Activated T-helper 2 cell treated with anti-CD3 and anti-CD28 coated beads, Interferon-gamma antibody, Interleukin-2, Interleukin-4, amounts not matched to agents 10 μg/mL and 5 μg/mL and 100 μg/mL, durations not matched to agents 14 hours and 24 hours and 36 hours (primary cell): Measurements from ENCODE around the gene UTP4. TPM values are rescaled to one million over a fixed set of nuclear protein-coding genes. Genes with fewer than 3 reads are reported as not detected.
"Not testable (repeated sequence)": the region's sequence is repeated elsewhere in the genome, so short reads cannot be mapped to it uniquely, and the experiment has no call there.

Source experiments
- DNase-seq: peaks from one replicate; pipeline ENCODE4 v3.0.0; 2021; ENCODE audit warnings: low spot score
- H3K27ac Mint-ChIP-seq: one replicate; pipeline ENCODE4 v1.8.0; 2021; ENCODE audit warnings: mixed read lengths
- H3K27me3 Mint-ChIP-seq: one replicate; pipeline ENCODE4 v1.8.0; 2021; ENCODE audit warnings: low read depth, mixed read lengths
- H3K36me3 Mint-ChIP-seq: one replicate; pipeline ENCODE4 v1.8.0; 2021; ENCODE audit warnings: low read depth, mixed read lengths
- H3K4me1 Mint-ChIP-seq: one replicate; pipeline ENCODE4 v1.8.0; 2021; ENCODE audit warnings: low read depth, mixed read lengths
- H3K4me3 Mint-ChIP-seq: one replicate; pipeline ENCODE4 v1.8.0; 2021; ENCODE audit warnings: low read depth, mild to moderate bottlenecking, moderate library complexity, mixed read lengths
- H3K9me3 Mint-ChIP-seq: one replicate; pipeline ENCODE4 v1.8.0; 2021; ENCODE audit warnings: mixed read lengths
- intact Hi-C: fragments of 100-400 bp; cut with micrococcal nuclease; formaldehyde crosslinking; loops from one replicate; pipeline ENCODE4 v1.15.1; 2023
- total RNA-seq: library from RNA; stranded (reverse); gene quantifications from 2 replicates; pipeline ENCODE4 v1.2.3, GENCODE V29; 2022

The UTP4 gene
- total RNA-seq, 1 donor from 2014 or later = 104 TPM

DNA sequence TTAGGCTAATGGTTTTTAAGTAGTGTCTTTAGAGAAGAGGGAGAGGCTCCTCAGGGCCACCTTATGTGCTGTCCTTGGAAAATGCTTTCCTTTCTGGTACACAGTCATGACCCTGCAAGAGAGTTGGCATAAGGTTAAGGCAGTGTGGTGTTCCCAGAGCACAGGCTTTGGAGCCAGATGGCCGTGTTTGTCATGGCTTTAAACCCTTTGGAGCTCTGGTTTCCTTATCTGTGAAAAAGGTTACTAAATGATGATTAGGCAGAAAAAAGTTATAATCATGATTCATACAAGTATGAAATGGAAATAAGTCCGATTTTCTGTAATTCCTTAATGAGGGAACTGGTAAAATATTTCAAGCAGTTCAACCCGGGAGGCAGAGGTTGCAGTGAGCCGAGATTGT, 13.2 kb downstream of the UTP4 start:
- peaks cover 58% of the 10 kb centered on the region for H3K36me3 Mint-ChIP-seq
- DNase-seq = no peak

DNA sequence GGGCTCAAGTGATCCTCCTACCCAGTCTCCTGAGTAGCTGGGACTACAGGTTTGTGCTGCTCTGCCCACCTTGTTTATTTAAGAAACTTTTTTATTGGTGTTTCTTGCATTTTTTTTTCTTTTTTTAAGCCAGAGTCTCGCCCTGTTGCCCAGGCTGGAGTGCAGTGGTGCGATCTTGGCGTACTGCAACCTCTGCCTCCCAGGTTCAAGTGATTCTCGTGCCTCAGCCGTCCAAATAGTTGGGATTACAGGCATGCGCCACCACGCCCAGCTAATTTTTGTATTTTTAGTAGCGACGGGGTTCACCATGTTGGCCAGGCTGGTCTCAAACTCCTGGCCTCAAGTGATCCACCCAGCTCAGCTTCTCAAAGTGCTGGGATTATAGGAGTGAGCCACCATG, 17.2 kb downstream of the UTP4 start:
- not testable (repeated sequence) for H3K4me3 Mint-ChIP-seq, H3K27ac Mint-ChIP-seq

More for the DNA sequence above, 13.2 kb downstream of the UTP4 start:
- no peaks in the 10 kb centered on the region for H3K27me3 Mint-ChIP-seq
- intact Hi-C loops = no loop called here
- H3K27ac Mint-ChIP-seq = no peak overlapping the region
- no peak overlapping the region for H3K4me3 Mint-ChIP-seq
- no peaks in the 10 kb centered on the region for H3K9me3 Mint-ChIP-seq
- peaks cover 16% of the 10 kb centered on the region for H3K4me1 Mint-ChIP-seq

DNA sequence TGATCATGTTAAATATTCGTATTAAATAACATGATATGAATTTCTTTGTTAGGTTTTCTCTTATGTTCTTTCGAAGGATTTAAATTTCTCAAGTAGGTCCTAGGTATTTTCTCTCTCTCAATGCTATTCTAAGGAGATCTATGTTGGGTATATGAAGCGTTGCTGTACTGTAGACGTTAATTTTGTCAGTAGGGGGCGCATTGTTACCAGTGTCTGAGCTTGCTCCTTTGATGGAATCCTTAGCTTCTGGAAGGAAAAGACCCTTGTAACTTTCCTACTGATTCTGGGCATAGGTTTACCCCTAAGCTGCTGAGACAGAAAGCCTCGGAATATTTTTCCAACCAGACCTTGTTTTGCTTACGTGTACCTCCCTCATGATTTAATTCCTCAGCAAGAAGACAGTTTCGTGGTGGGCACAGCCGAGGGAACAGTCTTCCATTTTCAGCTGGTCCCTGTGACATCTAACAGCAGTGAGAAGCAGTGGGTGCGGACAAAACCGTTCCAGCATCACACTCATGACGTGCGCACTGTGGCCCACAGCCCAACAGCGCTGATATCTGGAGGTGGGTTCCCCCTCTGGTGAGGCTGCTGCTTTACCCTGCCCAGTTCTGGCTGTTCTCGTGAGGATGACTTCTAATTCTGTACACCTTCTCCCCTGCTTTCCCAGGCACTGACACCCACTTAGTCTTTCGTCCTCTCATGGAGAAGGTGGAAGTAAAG, 17.9 kb downstream of the UTP4 start:
- H3K4me1 Mint-ChIP-seq = peaks cover 8% of the 10 kb centered on the region
- H3K36me3 Mint-ChIP-seq = peaks cover 61% of the 10 kb centered on the region
- no peaks in the 10 kb centered on the region for H3K9me3 Mint-ChIP-seq
- no peaks in the 10 kb centered on the region for H3K27me3 Mint-ChIP-seq
- DNase-seq = peak; percentile 20
- H3K4me3 Mint-ChIP-seq = no peak overlapping the region
- intact Hi-C loops = loop anchor here (1.0 kb wide), 1 partner anchor 137 kb away; no protein-coding TSS in a partner anchor
- no peak overlapping the region for H3K27ac Mint-ChIP-seq

More for the DNA sequence above, 17.2 kb downstream of the UTP4 start:
- H3K36me3 Mint-ChIP-seq = peaks cover 58% of the 10 kb centered on the region
- H3K9me3 Mint-ChIP-seq, H3K27me3 Mint-ChIP-seq, DNase-seq, H3K4me1 Mint-ChIP-seq: not testable (repeated sequence)
- intact Hi-C loops = loop anchor here (1.0 kb wide), 1 partner anchor 138 kb away; no protein-coding TSS in a partner anchor

DNA sequence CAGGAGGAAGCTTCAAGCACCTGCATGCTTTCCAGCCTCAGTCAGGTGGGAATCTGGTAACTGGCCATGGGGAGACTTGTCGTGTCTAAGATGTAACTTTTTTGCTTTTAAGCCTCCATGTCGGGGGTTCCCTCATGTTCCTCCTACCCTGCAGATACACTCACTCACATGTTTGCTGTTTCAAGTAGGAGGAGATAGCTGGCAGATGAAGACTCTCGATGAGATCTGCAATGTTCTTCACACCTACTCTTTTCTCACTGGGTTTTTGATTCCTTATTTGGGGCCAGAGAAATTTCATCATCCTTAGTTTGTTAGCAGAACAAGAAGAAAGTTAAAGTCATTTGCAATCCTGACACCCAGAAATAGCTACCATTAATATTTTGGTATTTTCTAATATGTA, 24.7 kb downstream of the UTP4 start:
- H3K9me3 Mint-ChIP-seq = no peaks in the 10 kb centered on the region
- H3K36me3 Mint-ChIP-seq = peaks cover 72% of the 10 kb centered on the region
- H3K27me3 Mint-ChIP-seq = no peaks in the 10 kb centered on the region
- intact Hi-C loops = no loop called here
- peak overlapping the region; percentile 36 for H3K27ac Mint-ChIP-seq
- DNase-seq = no peak
- peaks cover 9% of the 10 kb centered on the region for H3K4me1 Mint-ChIP-seq
- no peak overlapping the region for H3K4me3 Mint-ChIP-seq

DNA sequence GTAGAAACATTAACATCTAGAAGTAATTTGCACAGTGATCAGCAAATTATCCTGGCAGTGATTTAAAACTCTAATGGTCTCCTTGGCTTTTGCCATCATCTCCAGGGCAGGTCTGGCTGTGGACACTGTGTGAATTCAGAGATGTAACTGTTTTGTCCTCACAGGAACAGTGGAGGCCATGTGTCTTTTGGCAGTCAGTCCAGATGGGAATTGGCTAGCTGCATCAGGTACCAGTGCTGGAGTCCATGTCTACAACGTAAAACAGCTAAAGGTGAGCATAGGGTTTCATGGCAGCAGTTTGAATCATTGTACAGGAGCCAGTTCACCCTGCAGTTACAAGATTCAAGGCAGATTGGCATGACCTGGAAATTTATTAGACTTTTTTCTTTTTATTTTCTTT, 27.7 kb downstream of the UTP4 start:
- peaks cover 74% of the 10 kb centered on the region for H3K36me3 Mint-ChIP-seq
- H3K27ac Mint-ChIP-seq = no peak overlapping the region
- intact Hi-C loops = no loop called here
- H3K4me1 Mint-ChIP-seq = peaks cover 18% of the 10 kb centered on the region
- DNase-seq = no peak
- H3K27me3 Mint-ChIP-seq = no peaks in the 10 kb centered on the region
- no peaks in the 10 kb centered on the region for H3K9me3 Mint-ChIP-seq
- H3K4me3 Mint-ChIP-seq = no peak overlapping the region

DNA sequence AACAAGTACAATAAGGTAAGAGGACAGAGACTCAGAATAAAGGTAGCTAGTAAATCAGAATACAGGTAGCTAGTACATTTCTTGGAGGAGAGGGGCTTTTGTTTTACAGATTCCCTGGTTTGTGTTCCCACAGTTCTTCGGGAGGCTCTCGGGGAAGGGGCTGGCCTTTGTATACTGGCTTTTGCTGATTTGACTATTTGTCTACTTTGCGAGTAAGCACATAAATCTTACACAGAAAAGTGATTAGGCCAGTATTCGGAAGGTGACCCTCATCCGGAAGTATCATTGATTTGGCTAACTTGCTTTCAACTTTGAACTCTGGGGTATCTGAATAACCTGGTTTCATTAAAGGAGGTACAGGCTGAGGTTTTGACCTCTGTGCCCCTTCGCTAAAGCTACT, 33.1 kb downstream of the UTP4 start:
- peak overlapping the region; percentile 93 for H3K27ac Mint-ChIP-seq
- no peak for DNase-seq
- H3K9me3 Mint-ChIP-seq = no peaks in the 10 kb centered on the region
- H3K4me1 Mint-ChIP-seq = peaks cover 47% of the 10 kb centered on the region
- peak overlapping the region; percentile 13 for H3K4me3 Mint-ChIP-seq
- peaks cover 80% of the 10 kb centered on the region for H3K36me3 Mint-ChIP-seq
- no peaks in the 10 kb centered on the region for H3K27me3 Mint-ChIP-seq
- intact Hi-C loops = no loop called here

DNA sequence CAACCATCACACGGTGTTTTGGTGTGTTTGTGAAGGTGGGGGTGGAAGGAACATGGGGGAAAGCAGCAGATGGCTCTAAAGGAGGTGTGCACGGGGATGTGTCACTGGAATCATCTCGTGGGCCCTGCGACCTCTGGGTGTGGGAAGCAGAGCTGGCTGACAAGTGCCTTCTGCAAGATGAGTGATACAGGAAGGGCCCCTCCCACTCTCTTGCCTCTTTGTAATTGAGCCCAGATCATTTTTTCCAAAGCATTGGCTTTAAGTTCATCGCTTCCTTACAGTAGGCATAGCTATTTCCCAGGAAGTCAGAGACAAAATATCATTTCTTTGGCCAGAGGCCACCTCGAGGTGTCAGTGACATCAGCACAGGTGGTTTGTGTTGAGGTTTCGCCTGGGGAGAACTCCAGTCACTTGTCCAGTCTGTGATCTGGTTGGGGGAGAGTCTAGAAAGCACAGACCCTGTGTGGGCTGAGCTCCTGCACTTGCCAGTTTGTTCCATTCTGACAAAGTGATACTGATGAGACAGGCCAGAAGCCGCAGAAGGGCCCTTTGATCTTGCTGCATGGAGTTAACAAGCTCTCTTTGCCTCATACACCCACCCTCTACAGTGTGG, 33.9 kb downstream of the UTP4 start:
- H3K27ac Mint-ChIP-seq = peak overlapping the region; percentile 93
- peak; percentile 33 for DNase-seq
- H3K27me3 Mint-ChIP-seq = no peaks in the 10 kb centered on the region
- peaks cover 79% of the 10 kb centered on the region for H3K36me3 Mint-ChIP-seq
- H3K4me3 Mint-ChIP-seq = peak overlapping the region; percentile 13
- peaks cover 52% of the 10 kb centered on the region for H3K4me1 Mint-ChIP-seq
- H3K9me3 Mint-ChIP-seq = no peaks in the 10 kb centered on the region
- intact Hi-C loops = loop anchor here (1.0 kb wide), 5 partner anchors 20 to 410 kb away; no protein-coding TSS in a partner anchor

DNA sequence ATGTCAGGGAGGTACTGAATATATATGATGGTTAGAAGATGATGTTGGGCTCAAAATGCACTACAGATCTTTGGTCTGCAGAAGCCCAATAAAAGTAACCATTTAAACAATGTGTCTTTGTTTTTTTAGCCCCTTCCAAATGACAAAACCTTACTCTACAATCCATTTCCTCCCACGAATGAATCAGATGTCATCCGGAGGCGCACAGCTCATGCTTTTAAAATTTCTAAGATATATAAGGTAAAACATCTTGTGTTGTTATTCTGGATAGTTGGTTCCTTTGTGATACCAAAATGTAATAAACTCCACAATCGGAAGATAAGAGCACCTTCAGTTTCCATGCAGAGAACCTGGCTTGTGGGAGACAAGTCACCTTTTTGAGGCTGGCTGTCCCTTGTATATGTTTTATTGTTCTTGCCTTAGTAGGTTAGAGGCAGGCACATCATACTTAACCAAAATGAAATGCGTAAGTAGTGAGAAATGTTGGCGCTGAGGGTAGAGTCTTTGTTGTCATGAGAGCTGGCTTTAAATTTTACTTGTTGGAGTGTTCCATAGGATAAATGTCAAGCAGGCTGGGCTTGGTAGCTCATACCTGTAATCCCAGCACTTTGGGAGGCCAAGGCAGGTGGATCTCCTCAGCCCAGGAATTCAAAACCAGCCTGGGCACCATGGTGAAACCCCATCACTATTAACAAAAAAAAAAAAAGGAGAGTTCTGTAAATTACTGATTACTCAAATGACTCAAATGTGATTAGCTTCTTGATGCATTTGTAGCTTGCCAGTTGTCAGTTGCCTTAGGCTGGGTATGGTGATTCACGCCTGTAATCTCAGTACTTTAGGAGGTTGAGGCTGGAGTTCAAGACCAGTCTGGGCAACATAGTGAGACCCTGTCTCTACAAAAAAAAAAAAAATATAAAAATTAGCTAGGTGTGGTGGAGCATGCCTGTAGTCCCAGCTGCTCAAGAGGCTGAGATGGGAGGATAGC, 34.8 kb downstream of the UTP4 start:
- no peaks in the 10 kb centered on the region for H3K9me3 Mint-ChIP-seq
- H3K4me1 Mint-ChIP-seq = peaks cover 57% of the 10 kb centered on the region
- peaks cover 82% of the 10 kb centered on the region for H3K36me3 Mint-ChIP-seq
- intact Hi-C loops = loop anchor here (1.0 kb wide), 5 partner anchors 19 to 411 kb away; no protein-coding TSS in a partner anchor
- no peak for DNase-seq
- H3K4me3 Mint-ChIP-seq = peak overlapping the region; percentile 11
- no peaks in the 10 kb centered on the region for H3K27me3 Mint-ChIP-seq
- H3K27ac Mint-ChIP-seq = peak overlapping the region; percentile 93

DNA sequence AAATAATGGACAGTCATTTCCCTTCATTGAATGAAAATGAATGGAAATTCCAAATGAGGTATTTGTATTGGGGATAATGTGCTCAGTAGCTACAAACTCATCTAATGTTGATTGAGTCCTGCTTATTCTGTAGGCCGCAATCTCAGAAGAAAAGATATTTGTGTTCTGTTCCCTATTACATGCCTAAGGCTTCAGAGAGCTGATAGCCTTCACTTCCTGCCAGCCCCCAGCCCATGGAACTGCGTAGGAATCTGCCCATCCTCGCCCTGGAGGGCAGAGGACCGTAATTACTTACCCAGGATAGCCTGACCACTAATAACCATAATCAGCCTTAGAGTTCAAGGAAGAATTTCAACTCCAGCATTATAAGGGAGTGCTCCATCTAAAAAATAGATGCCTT, 36.6 kb downstream of the UTP4 start:
- peaks cover 78% of the 10 kb centered on the region for H3K36me3 Mint-ChIP-seq
- no peaks in the 10 kb centered on the region for H3K27me3 Mint-ChIP-seq
- no peaks in the 10 kb centered on the region for H3K9me3 Mint-ChIP-seq
- no peak overlapping the region for H3K4me3 Mint-ChIP-seq
- no peak overlapping the region for H3K27ac Mint-ChIP-seq
- H3K4me1 Mint-ChIP-seq = peaks cover 59% of the 10 kb centered on the region
- intact Hi-C loops = no loop called here
- DNase-seq = no peak

DNA sequence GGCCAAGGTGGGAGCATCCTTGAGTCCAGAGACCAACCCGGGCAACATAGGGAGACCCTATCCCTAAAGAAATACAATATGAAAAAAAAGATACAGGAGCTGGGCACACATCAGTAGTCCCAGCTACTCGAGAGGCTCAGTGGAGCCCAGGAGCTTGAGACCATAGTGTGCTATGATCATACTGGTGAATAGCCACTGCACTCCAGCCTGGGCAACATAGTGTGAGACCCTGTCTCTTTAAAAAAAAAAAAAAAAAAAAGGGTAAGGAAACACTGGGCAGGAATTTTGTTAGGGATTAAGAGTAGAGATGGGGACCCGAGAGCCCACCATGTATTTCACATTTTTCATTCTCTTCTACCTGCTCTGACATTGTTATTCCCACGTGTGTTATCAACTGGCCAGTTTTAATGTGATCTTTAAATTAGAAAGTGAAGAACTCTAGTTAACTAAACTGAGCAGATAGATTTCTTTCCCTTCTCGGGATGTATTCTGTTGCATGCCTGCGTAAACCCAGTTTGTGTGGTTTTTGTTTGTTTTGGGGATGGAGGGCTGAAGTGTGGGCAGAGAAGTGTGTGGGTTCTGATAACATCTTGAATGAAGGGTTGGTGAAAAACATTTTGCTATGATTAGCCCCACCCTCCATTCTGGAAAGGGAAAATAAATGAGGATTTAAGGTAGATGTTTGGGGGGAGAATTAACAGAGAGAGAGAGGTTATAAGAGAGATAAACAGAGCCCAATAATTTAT, 37.3 kb downstream of the UTP4 start:
- peak overlapping the region; percentile 38 for H3K27ac Mint-ChIP-seq
- no peak overlapping the region for H3K4me3 Mint-ChIP-seq
- H3K27me3 Mint-ChIP-seq = no peaks in the 10 kb centered on the region
- peaks cover 54% of the 10 kb centered on the region for H3K4me1 Mint-ChIP-seq
- DNase-seq = no peak
- intact Hi-C loops = no loop called here
- peaks cover 73% of the 10 kb centered on the region for H3K36me3 Mint-ChIP-seq
- H3K9me3 Mint-ChIP-seq = no peaks in the 10 kb centered on the region

DNA sequence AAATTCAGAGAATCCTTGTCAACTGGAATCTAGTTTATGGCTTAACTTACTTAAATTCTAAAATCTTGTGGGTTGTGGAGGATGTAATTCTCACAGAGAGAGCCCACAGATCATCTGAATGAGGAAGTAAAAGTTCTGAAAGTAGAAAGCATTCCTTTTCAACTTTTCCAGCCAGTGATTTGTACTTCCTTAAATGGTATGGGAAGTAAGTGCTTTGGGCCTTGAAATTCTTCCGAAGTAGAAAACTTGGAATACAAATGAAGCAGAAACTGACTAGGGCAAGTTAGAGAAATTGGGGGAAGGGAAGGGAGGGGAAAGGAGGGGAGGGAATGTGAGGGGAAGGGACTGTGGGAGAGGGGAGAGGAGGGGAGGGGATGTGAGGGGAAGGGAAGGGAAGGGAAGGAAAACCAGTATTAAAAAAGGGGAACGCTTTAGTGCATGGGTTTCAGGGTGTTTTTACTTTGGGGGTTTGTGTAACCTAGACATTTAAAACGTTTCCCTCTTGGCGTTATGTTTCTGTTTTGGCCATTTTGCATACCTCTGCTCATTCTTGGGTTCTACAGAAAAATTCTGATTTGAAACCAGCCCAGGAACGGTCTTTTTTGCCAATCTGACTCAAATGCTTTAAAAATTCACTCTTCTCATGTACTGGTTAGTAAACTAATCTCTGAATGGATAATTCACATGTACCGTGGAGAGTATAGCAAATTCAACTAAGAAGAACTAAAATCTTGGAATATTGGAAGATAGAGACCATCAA, 39.1 kb downstream of the UTP4 start:
- Mint-ChIP-seq H3K4me1 (peaks cover 44% of the 10 kb centered on the region), H3K27me3 (no peaks in the 10 kb centered on the region), H3K27ac (no peak overlapping the region), H3K36me3 (peaks cover 64% of the 10 kb centered on the region), H3K4me3 (no peak overlapping the region), H3K9me3 (no peaks in the 10 kb centered on the region)
- DNase-seq = no peak
- intact Hi-C loops = no loop called here
